HG02623 (cell line): ENCODE measurements around the gene KIAA1217.

ENCODE experiments used
- ATAC-seq: cut with Tn5 transposase; IDR thresholded peaks from one replicate; pipeline ENCODE4 v1.9.1; 2021; ENCODE audit warnings: moderate library complexity; ENCODE audit not compliant: unreplicated experiment

The KIAA1217 gene

DNA sequence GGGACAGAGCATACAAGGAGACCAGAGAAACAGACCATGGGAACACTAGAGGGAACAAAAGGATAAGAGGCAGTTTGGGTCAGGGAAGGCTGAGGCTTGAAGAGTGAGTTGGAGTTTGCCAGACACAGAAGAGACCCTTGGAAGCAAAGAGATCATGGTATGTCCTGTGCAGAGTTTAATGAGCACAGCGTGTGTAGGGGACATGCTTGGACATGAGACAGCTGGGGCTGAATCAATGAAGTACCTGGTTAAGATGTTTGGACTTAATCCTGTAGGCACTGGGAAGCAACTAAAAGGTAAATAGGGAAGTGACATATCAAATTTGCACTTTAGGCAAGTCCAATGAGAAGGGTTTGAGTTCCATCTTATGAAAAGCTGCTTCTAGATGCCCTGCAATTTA is 79.6 kb downstream of the KIAA1217 start:
- ATAC-seq, result no peak

GRCh38 chr10:24289235-24289634 is 80.3 kb downstream of the KIAA1217 start:
- no peak for ATAC-seq

DNA sequence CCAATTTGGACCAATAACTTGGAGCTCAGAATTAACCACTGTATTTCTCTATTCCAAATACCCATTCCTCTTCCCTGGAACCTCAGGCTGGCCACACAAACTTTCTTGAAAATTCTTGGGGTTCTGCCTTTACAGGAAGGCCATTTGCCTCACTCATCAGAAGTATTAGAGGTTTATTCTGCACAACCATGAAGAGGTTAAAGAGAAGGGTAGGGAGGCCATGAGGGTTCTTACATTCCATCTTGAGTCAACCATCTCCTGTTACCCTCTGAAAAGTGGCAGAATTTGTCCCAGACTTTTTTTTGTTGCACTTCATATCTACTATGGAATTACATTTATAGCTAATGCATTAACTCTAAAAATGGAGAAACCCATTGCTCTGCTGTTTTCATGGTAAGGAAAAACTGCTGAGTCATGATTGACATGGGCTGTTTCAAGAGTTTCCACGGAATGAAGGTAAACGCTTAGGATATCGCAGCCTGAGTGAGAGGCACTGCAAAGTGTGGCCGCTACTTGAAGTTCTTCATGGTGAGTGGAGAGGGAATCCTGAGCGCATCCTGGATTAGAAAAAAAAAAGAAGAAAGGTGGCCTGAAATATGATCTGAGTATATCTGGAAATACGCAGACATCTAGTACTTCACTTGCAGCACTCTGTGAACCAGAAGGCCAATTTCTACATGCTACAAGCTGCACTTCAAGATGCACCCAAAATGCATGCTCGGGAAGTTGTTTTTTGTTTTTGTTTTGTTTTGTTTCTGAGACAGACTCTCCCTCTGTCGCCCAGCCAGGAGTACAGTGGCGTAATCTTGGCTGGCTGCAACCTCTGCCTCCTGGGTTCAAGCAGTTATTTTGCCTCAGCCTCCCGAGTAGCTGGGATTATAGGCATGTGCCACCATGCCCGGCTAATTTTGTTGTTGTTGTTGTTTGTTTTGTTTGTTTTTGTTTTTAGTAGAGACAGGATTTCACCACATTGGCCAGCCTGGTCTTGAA is 83.7 kb downstream of the KIAA1217 start:
- ATAC-seq, result no peak

- peak; percentile 48 for ATAC-seq
These were observed 90.8 kb downstream of the KIAA1217 start for GRCh38 chr10:24299578-24300260.

- ATAC-seq, result no peak
These were observed 94.8 kb downstream of the KIAA1217 start for GRCh38 chr10:24303522-24304310.

GRCh38 chr10:24305551-24306506 is 96.9 kb downstream of the KIAA1217 start:
- no peak for ATAC-seq

DNA sequence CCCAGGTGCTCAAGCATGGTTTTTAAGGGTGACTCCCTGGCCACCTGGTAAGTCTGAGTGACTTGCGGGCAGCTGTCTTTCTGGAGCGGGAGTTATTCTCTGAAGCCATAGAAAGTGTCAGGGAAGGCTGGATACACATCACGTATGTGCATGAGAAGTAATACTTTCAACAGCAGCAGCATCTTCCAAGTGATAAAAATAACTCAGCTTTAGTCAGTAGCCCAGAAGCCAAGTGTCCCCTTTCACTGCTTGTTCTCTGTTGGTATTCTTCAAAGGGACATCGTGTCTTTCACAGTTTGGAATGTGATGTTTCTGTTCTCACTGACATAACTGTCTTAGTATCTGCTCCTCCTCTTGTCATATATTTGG is 97.6 kb downstream of the KIAA1217 start:
- no peak for ATAC-seq

DNA sequence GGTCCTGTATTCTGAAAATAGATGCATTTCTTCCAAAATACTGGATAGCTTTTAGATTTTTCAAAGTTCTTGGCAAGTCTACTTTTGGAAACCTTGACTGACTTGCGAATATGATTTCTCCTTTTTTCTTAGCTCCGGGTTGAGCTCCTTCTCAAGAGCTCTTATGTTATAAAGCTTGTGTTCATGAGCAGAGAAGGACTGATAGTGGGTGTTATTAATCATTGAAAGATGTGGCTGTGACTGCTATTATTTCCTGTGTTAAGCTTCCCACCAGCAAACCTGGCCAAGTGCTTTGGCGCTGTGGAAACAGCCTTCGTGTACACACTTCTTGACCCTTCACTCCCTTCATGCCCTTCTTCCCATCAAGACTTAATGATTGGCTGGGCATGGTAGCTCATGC is 98.2 kb downstream of the KIAA1217 start:
- ATAC-seq, result no peak

- no peak for ATAC-seq
These were observed 99.0 kb downstream of the KIAA1217 start for GRCh38 chr10:24307696-24308485.

GRCh38 chr10:24310104-24310503 is 101.2 kb downstream of the KIAA1217 start:
- no peak for ATAC-seq

DNA sequence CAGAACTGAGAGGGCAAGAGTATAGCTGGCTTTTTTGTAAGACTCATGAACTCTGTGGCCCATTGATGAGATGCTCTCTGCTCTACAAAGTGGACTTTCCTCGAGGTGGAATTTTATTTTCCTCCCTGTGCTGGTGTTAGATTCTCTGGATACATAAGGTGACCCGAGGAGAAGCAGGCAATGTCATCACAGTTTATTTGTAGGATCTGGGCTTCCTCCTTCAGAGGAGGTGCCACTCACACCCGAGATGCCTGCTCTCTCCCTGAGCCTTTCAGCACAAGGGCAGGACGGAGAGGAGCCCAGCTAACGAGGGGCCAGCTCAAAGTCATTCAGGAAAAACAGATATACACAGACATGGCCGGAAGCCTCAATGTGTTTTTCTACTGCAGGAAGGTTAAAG is 103.0 kb downstream of the KIAA1217 start:
- no peak for ATAC-seq

- no peak for ATAC-seq
These were observed 104.3 kb downstream of the KIAA1217 start for GRCh38 chr10:24313283-24313682.

- ATAC-seq, result no peak
These were observed 106.3 kb downstream of the KIAA1217 start for GRCh38 chr10:24315211-24315610.

DNA sequence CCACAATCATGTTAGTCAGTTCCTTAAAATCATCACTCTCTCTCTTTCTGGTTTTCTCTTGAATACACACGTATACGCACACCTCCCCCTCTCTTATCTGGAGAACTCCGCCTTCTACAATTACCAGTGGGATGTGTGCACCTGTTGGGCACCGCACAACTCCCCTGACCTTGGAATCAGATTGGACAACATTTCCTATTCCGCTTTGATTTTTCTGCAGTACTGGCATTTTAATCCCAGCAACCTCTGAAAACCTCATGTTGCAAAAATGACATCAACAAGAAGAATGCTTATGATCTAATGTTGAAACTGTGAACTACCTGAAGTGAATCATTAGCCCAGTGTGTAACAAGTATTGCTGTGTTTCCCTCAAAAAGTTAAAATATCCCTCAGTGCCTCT is 109.6 kb downstream of the KIAA1217 start:
- ATAC-seq, result no peak

DNA sequence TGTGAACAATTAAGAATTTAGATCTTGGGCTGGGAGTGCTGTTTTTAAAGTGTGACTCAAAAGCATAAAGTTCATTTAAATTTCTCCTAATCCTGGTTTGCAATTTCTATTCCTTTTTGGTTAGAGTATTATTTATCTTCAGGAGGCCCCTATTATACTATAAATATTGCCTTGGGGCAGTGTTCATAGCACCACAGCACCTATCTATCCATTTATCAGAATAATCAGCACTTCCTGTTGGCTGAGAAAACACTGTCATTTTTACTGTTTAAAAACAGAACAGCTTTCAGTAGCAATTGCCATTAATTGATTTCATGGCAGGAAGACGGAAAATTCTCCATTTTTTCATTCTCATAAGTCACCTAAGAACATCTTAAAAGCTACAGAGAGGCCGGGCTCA is 111.4 kb downstream of the KIAA1217 start:
- ATAC-seq, result no peak

DNA sequence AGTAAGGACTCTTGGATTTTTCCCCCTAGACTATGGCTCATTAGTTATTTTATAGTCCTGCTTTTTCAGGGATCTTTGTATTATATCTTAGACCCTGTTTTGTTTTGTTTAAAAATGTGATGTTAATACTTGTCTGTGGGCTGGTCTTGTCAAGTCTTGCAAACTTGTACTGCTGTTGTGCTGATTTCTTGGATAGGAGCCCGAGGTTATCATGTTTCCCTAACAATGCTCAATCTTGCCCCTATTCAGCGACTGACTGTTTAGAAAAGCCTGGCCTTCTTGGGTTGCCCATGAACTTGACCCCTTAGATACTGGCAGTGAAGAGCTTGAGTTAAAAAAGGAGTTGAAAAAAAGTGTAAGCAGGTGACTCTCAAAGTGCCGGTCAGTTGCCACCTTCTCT is 115.7 kb downstream of the KIAA1217 start:
- no peak for ATAC-seq

DNA sequence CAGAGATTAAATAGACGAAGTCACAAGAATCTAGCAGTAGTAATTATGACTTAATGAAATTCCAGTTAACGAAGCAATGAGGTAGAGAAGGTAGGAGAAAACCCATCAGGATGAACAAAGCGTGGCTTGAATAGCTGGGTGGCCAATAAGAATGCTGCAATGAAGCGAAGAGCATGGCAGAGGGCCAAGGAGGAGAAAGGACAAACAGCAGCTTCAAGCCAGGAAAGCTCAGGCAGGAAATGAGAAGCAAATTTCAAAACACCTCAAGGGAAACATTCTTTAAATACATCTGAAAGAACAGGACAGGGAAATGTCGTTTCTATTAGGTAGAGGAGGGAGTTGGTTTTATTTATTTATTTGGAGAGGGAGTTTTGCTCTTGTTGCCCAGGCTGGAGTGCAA is 122.5 kb downstream of the KIAA1217 start:
- no peak for ATAC-seq

GRCh38 chr10:24333736-24334135 is 124.8 kb downstream of the KIAA1217 start:
- no peak for ATAC-seq

- ATAC-seq, result no peak
These were observed 125.5 kb downstream of the KIAA1217 start for GRCh38 chr10:24334279-24334939.
